Fibroblast of lung (primary cell): ENCODE results near the gene TUBA4A. TPM values are rescaled to one million over a fixed set of nuclear protein-coding genes. Genes with fewer than 3 reads are reported as not detected.

Source experiments
- DNase-seq, 2 donors: peaks; one replicate each; pipeline versions ENCODE4 v3.0.0 to v3.0.0-alpha.2; 2010; ENCODE audit warnings: low read depth in 2 of 2
- H2AFZ ChIP-seq: 2 replicates; pipeline ENCODE4 v1.5.1; 2012; ENCODE audit warnings: low read length, control low read depth, inconsistent platforms
- H3K27ac ChIP-seq: 2 replicates; pipeline ENCODE4 v1.5.1; 2011; ENCODE audit warnings: low read length, control low read depth; ENCODE audit not compliant: insufficient read depth
- H3K27me3 ChIP-seq: 2 replicates; pipeline ENCODE4 v1.5.1; 2011; ENCODE audit warnings: mild to moderate bottlenecking, low read length; ENCODE audit not compliant: control insufficient read depth, insufficient read depth
- H3K36me3 ChIP-seq: 2 replicates; pipeline ENCODE4 v1.5.1; 2011; ENCODE audit warnings: low read length; ENCODE audit not compliant: control insufficient read depth, insufficient read depth
- H3K4me1 ChIP-seq: 2 replicates; pipeline ENCODE4 v1.5.1; 2011; ENCODE audit warnings: low read length; ENCODE audit not compliant: control insufficient read depth, insufficient read depth; ENCODE audit errors: extremely low read depth
- H3K4me2 ChIP-seq: 2 replicates; pipeline ENCODE4 v1.5.1; 2011; ENCODE audit warnings: low read length, control low read depth; ENCODE audit not compliant: insufficient read depth; ENCODE audit errors: extremely low read depth
- H3K4me3 ChIP-seq, 4 experiments: fragments of 200-600 bp in 1 of 4; sonication (generic) in 1 of 4; replicated peaks in 1 of 4; 2 replicates each; pipeline ENCODE4 v1.5.1; 2011 to 2016; ENCODE audit warnings: low read length in 4 of 4, low read depth in 3 of 4, mild to moderate bottlenecking in 3 of 4, control low read depth in 2 of 4, inconsistent platforms in 1 of 4, mixed read lengths in 1 of 4; ENCODE audit not compliant: insufficient read depth in 1 of 4; ENCODE audit errors: control extremely low read depth in 1 of 4
- H3K79me2 ChIP-seq: 2 replicates; pipeline ENCODE4 v1.5.1; 2012; ENCODE audit warnings: mild to moderate bottlenecking, low read length, inconsistent platforms; ENCODE audit not compliant: control insufficient read depth, insufficient read depth
- H3K9ac ChIP-seq: 2 replicates; pipeline ENCODE4 v1.5.1; 2011; ENCODE audit warnings: mild to moderate bottlenecking, low read length, control low read depth; ENCODE audit not compliant: insufficient read depth
- H3K9me3 ChIP-seq: 2 replicates; pipeline ENCODE4 v1.5.1; 2012; ENCODE audit warnings: low read depth, low read length; ENCODE audit not compliant: control insufficient read depth, insufficient read depth
- H4K20me1 ChIP-seq: 2 replicates; pipeline ENCODE4 v1.5.1; 2011; ENCODE audit warnings: low read length; ENCODE audit not compliant: control insufficient read depth, insufficient read depth; ENCODE audit errors: extremely low read depth
- EZH2 ChIP-seq: IDR thresholded peaks from 2 replicates; pipeline ENCODE4 v1.5.1; 2012; ENCODE audit warnings: low read length, control low read depth, mild to moderate bottlenecking; ENCODE audit errors: missing control alignments
- polyA plus RNA-seq, 2 donors: library from polyadenylated mRNA; depleted of rRNA in 1 of 2; stranded (reverse) in 1 of 2; unstranded in 1 of 2; fragments of >200 nt; gene quantifications; 2 replicates each; pipeline ENCODE4 v1.2.1, GENCODE V29; 2011 to 2012; ENCODE audit warnings: missing spikeins in 1 of 2
- total RNA-seq: library from RNA; depleted of rRNA; stranded (reverse); fragments of >200 nt; gene quantifications from 2 replicates; pipeline ENCODE4 v1.2.1, GENCODE V29; 2014
- TF ChIP-seq, protein P1 (sequence below), 2 donors: IDR thresholded peaks in 1 of 2; conservative IDR thresholded peaks in 1 of 2; 1 replicate in 1 of 2; 2 replicates in 1 of 2; pipeline ENCODE4 v1.5.1; 2011 to 2012; ENCODE audit warnings: low read length in 2 of 2, control low read depth in 1 of 2, inconsistent platforms in 1 of 2, low read depth in 1 of 2, mild to moderate bottlenecking in 1 of 2

TUBA4A gene
- total and polyA plus RNA-seq, 2 donors (not counting 1 experiment from before 2014, with no cell fraction given): 5.6 to 14.7 TPM

DNA sequence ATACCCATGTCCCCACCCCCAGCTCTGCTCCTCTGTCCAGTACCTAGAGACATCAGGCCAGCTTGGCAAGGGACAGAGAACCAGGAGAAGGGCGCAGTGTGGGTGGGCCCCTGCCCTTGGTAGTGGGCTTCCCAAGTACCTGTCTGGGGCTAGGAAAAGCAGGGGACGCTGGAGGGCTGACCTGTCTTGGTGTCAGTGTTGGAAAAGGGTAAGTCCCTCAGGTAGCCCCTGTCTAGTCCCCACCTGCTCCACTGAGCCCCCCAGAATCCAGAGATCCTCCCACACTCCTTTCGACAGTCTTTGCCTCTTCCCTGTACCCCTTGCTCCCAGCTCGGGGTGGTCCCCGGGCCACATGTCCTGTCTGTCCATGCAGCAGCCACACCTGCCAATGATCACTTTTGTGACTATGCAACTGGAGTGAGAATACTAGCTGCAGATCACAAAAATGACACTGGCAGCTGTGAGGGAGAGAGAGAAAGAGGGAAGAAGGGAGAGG is 40.1 kb upstream of the TUBA4A start:
- TF ChIP-seq EZH2: no peak
- TF ChIP-seq, protein P1, sequence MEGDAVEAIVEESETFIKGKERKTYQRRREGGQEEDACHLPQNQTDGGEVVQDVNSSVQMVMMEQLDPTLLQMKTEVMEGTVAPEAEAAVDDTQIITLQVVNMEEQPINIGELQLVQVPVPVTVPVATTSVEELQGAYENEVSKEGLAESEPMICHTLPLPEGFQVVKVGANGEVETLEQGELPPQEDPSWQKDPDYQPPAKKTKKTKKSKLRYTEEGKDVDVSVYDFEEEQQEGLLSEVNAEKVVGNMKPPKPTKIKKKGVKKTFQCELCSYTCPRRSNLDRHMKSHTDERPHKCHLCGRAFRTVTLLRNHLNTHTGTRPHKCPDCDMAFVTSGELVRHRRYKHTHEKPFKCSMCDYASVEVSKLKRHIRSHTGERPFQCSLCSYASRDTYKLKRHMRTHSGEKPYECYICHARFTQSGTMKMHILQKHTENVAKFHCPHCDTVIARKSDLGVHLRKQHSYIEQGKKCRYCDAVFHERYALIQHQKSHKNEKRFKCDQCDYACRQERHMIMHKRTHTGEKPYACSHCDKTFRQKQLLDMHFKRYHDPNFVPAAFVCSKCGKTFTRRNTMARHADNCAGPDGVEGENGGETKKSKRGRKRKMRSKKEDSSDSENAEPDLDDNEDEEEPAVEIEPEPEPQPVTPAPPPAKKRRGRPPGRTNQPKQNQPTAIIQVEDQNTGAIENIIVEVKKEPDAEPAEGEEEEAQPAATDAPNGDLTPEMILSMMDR (conservative IDR thresholded peaks at IDR 0.05 in 1 of 2, IDR thresholded peaks at IDR 0.05 in 1 of 2; ENCODE audit: low read depth in 1 of 2, low read length in 2 of 2): no peak
- no peaks in the 10 kb centered on the region for H4K20me1 ChIP-seq
- H2AFZ ChIP-seq: no peak overlapping the region
- no peaks in the 10 kb centered on the region for H3K27me3 ChIP-seq
- DNase-seq: no peak
- peaks cover 8% of the 10 kb centered on the region for H3K4me1 ChIP-seq
- H3K27ac ChIP-seq: no peak overlapping the region
- no peak overlapping the region for H3K4me3 ChIP-seq
- H3K9me3 ChIP-seq: no peaks in the 10 kb centered on the region
- H3K79me2 ChIP-seq: no peaks in the 10 kb centered on the region
- no peak overlapping the region for H3K4me2 ChIP-seq
- no peaks in the 10 kb centered on the region for H3K36me3 ChIP-seq
- no peak overlapping the region for H3K9ac ChIP-seq

DNA sequence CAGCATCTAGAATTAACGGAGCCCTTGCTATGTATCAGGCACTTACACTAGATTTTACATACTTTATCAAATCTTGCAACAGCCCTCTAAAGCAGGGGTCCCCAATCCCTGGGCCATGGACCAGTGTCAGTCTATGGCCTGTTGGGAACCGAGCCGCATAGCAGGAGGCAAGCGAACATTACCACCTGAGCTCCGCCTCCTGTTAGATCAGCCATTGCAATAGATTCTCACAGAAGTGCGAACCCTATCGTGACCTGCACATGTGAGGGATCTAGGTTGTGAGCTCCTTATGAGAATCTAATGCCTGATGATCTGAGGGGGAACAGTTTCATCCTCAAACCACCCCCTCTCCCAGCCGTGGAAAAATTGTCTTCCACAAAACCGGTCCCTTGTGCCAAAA is 38.9 kb upstream of the TUBA4A start:
- Histone ChIP-seq H3K4me3 (no peak overlapping the region), H4K20me1 (no peaks in the 10 kb centered on the region), H3K79me2 (no peaks in the 10 kb centered on the region), H3K27me3 (no peaks in the 10 kb centered on the region), H3K4me2 (no peak overlapping the region), H2AFZ (no peak overlapping the region), H3K9me3 (no peaks in the 10 kb centered on the region), H3K9ac (no peak overlapping the region), H3K4me1 (peaks cover 8% of the 10 kb centered on the region), H3K27ac (no peak overlapping the region), H3K36me3 (no peaks in the 10 kb centered on the region)
- no peak for TF ChIP-seq EZH2
- TF ChIP-seq, protein P1 (conservative IDR thresholded peaks at IDR 0.05 in 1 of 2, IDR thresholded peaks at IDR 0.05 in 1 of 2; ENCODE audit: low read depth in 1 of 2, low read length in 2 of 2): no peak
- no peak for DNase-seq

DNA sequence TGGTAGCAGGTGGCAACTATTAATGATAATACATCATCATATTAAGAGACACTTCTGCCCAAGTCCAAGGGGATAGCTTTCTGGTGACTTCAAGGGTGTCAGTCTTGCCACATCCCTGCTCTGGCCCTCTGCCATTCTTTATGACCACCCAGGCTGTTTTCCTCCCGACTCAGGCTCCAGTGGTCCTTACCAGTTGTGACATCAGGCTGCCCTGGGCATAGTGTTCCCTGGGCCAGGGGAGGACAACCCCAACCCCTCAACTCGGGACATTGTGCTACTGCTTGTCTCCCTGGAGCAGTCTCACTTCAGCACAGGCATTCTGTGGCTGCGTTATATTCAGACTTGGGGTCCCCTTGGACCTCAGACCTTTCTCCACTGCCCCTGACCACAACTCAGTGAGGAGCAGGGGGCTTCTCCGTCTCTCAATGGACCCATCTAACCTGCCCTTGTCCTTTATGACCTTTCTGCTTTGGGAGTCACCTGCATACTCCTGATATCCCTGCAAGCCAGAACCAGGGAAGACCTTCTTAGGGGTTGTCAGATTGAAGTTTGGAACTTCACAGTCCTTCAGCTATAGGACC is 38.3 kb upstream of the TUBA4A start:
- H4K20me1 ChIP-seq: no peaks in the 10 kb centered on the region
- H2AFZ ChIP-seq: no peak overlapping the region
- H3K27ac ChIP-seq: no peak overlapping the region
- no peak overlapping the region for H3K4me3 ChIP-seq
- H3K36me3 ChIP-seq: no peaks in the 10 kb centered on the region
- H3K4me1 ChIP-seq: peaks cover 8% of the 10 kb centered on the region
- TF ChIP-seq EZH2: no peak
- TF ChIP-seq, protein P1 (conservative IDR thresholded peaks at IDR 0.05 in 1 of 2, IDR thresholded peaks at IDR 0.05 in 1 of 2; ENCODE audit: low read depth in 1 of 2, low read length in 2 of 2): no peak
- no peaks in the 10 kb centered on the region for H3K9me3 ChIP-seq
- no peak overlapping the region for H3K4me2 ChIP-seq
- no peak for DNase-seq
- no peaks in the 10 kb centered on the region for H3K27me3 ChIP-seq
- H3K79me2 ChIP-seq: no peaks in the 10 kb centered on the region
- no peak overlapping the region for H3K9ac ChIP-seq
